H9 (cell line): ENCODE results near the gene TNFRSF6B. TPM values are rescaled to one million over a fixed set of nuclear protein-coding genes. Genes with fewer than 3 reads are reported as not detected.

Experiments used
- DNase-seq: peaks from one replicate; pipeline ENCODE4 v3.0.0-alpha.2; 2017
- H2AFZ ChIP-seq: one replicate; pipeline ENCODE4 v1.6.1; 2013; ENCODE audit warnings: mild to moderate bottlenecking, low read length, control low read depth, moderate library complexity
- H2AK5ac ChIP-seq: 2 replicates; pipeline ENCODE4 v1.6.1; 2013; ENCODE audit warnings: low read length, control low read depth, mixed read lengths; ENCODE audit not compliant: insufficient read length
- H2BK120ac ChIP-seq: one replicate; pipeline ENCODE4 v1.6.1; 2013; ENCODE audit warnings: low read depth, mild to moderate bottlenecking, low read length, control low read depth, inconsistent platforms; ENCODE audit not compliant: poor library complexity, severe bottlenecking
- H2BK12ac ChIP-seq: 2 replicates; pipeline ENCODE4 v1.6.1; 2013; ENCODE audit warnings: low read length, control low read depth, mixed read lengths, low read depth; ENCODE audit not compliant: insufficient read length
- H2BK15ac ChIP-seq: 2 replicates; pipeline ENCODE4 v1.6.1; 2013; ENCODE audit warnings: low read depth, low read length, control low read depth
- H2BK20ac ChIP-seq: one replicate; pipeline ENCODE4 v1.6.1; 2013; ENCODE audit warnings: low read depth, mild to moderate bottlenecking, low read length, control low read depth, inconsistent platforms; ENCODE audit not compliant: poor library complexity, severe bottlenecking
- H2BK5ac ChIP-seq: 2 replicates; pipeline ENCODE4 v1.6.1; 2013; ENCODE audit warnings: low read length, control low read depth, mixed read lengths; ENCODE audit not compliant: insufficient read length
- H3K14ac ChIP-seq: 2 replicates; pipeline ENCODE4 v1.6.1; 2013; ENCODE audit warnings: low read length, control low read depth; ENCODE audit not compliant: insufficient read depth
- H3K18ac ChIP-seq: 2 replicates; pipeline ENCODE4 v1.6.1; 2013; ENCODE audit warnings: low read depth, mild to moderate bottlenecking, mixed read lengths, low read length, control low read depth; ENCODE audit not compliant: insufficient read length
- H3K23ac ChIP-seq: 2 replicates; pipeline ENCODE4 v1.6.1; 2013; ENCODE audit warnings: low read length, control low read depth, mixed read lengths, low read depth; ENCODE audit not compliant: insufficient read length
- H3K23me2 ChIP-seq: 2 replicates; pipeline ENCODE4 v1.6.1; 2013; ENCODE audit warnings: low read depth, mild to moderate bottlenecking, mixed read lengths, low read length, control low read depth; ENCODE audit not compliant: insufficient read length, poor library complexity, severe bottlenecking
- H3K27ac ChIP-seq: 2 replicates; pipeline ENCODE4 v1.5.1; 2013; ENCODE audit warnings: low read length, control low read depth, mixed read lengths, low read depth; ENCODE audit not compliant: insufficient read length
- H3K27me3 ChIP-seq: 2 replicates; pipeline ENCODE4 v1.6.1; 2013; ENCODE audit warnings: low read length, control low read depth, inconsistent platforms; ENCODE audit not compliant: insufficient read depth
- H3K4ac ChIP-seq: 2 replicates; pipeline ENCODE4 v1.6.1; 2013; ENCODE audit warnings: low read depth, mild to moderate bottlenecking, control low read depth, inconsistent platforms, low read length, moderate library complexity
- H3K4me1 ChIP-seq: 2 replicates; pipeline ENCODE4 v1.6.1; 2013; ENCODE audit warnings: low read length, control low read depth, inconsistent platforms; ENCODE audit not compliant: insufficient read depth
- H3K4me2 ChIP-seq: 2 replicates; pipeline ENCODE4 v1.6.1; 2013; ENCODE audit warnings: low read length, control low read depth, mixed read lengths; ENCODE audit not compliant: insufficient read length, insufficient read depth
- H3K56ac ChIP-seq: 2 replicates; pipeline ENCODE4 v1.6.1; 2013; ENCODE audit warnings: low read depth, mild to moderate bottlenecking, mixed read lengths, low read length, control low read depth; ENCODE audit not compliant: insufficient read length
- H3K79me1 ChIP-seq: 2 replicates; pipeline ENCODE4 v1.6.1; 2013; ENCODE audit warnings: low read depth, mild to moderate bottlenecking, moderate library complexity, low read length, control low read depth, inconsistent platforms; ENCODE audit not compliant: insufficient read depth, poor library complexity, severe bottlenecking
- H3K79me2 ChIP-seq: 2 replicates; pipeline ENCODE4 v1.6.1; 2013; ENCODE audit warnings: low read length, control low read depth, inconsistent platforms; ENCODE audit not compliant: insufficient read depth
- H3K9ac ChIP-seq: 2 replicates; pipeline ENCODE4 v1.6.1; 2013; ENCODE audit warnings: low read length, control low read depth, mixed read lengths; ENCODE audit not compliant: insufficient read length; ENCODE audit errors: extremely low read depth
- H3K9me3 ChIP-seq: one replicate; pipeline ENCODE4 v1.6.1; 2013; ENCODE audit warnings: low read depth, low read length, inconsistent platforms; ENCODE audit not compliant: control insufficient read depth
- H3T11ph ChIP-seq: one replicate; pipeline ENCODE4 v1.6.1; 2013; ENCODE audit warnings: mild to moderate bottlenecking, low read length, control low read depth, inconsistent platforms
- H4K20me1 ChIP-seq: one replicate; pipeline ENCODE4 v1.6.1; 2013; ENCODE audit not compliant: control insufficient read depth, insufficient read length, insufficient read depth
- H4K5ac ChIP-seq: 2 replicates; pipeline ENCODE4 v1.6.1; 2013; ENCODE audit warnings: low read depth, mild to moderate bottlenecking, mixed read lengths, low read length, control low read depth; ENCODE audit not compliant: insufficient read length
- H4K8ac ChIP-seq: replicated peaks from 2 replicates; pipeline ENCODE4 v1.6.1; 2013; ENCODE audit warnings: low read length, control low read depth, mixed read lengths, low read depth; ENCODE audit not compliant: insufficient read length
- H4K91ac ChIP-seq: 2 replicates; pipeline ENCODE4 v1.6.1; 2013; ENCODE audit warnings: low read depth, mild to moderate bottlenecking, moderate library complexity, mixed read lengths, low read length, control low read depth; ENCODE audit not compliant: insufficient read length
- H3K27ac Mint-ChIP-seq, 3 experiments: 2 replicates in 2 of 3; 3 replicates in 1 of 3; pipeline ENCODE4 v1.8.0; 2020 to 2021; ENCODE audit warnings: mixed read lengths in 3 of 3, mild to moderate bottlenecking in 1 of 3, moderate library complexity in 1 of 3
- H3K27me3 Mint-ChIP-seq: 2 replicates; pipeline ENCODE4 v1.8.0; 2021; ENCODE audit warnings: low read depth, mild to moderate bottlenecking, moderate library complexity, mixed read lengths
- H3K36me3 Mint-ChIP-seq, 3 experiments: 2 replicates in 2 of 3; 3 replicates in 1 of 3; pipeline ENCODE4 v1.8.0; 2020 to 2021; ENCODE audit warnings: low read depth in 3 of 3, mixed read lengths in 3 of 3; ENCODE audit not compliant: insufficient read depth in 1 of 3
- H3K4me1 Mint-ChIP-seq, 2 experiments: 2 replicates each; pipeline ENCODE4 v1.8.0; 2020; ENCODE audit warnings: mixed read lengths in 2 of 2
- H3K4me3 Mint-ChIP-seq, 2 experiments: 2 replicates in 1 of 2; 3 replicates in 1 of 2; pipeline ENCODE4 v1.8.0; 2020 to 2021; ENCODE audit warnings: mild to moderate bottlenecking in 2 of 2, mixed read lengths in 2 of 2, moderate library complexity in 1 of 2
- H3K9me3 Mint-ChIP-seq, 2 experiments: 2 replicates in 1 of 2; 3 replicates in 1 of 2; pipeline ENCODE4 v1.8.0; 2020; ENCODE audit warnings: mild to moderate bottlenecking in 2 of 2, mixed read lengths in 2 of 2, moderate library complexity in 1 of 2
- CTCF ChIP-seq: fragments of 200-600 bp; sonication (generic); conservative IDR thresholded peaks from 3 replicates; pipeline ENCODE4 v1.8.0; 2021; ENCODE audit warnings: antibody characterized with exemption, mild to moderate bottlenecking
- WGBS: extraction: QIAGEN DNeasy Blood & Tissue Kit; methylation state at CpG from one replicate; pipeline ENCODE4 v1.1.7; 2013; ENCODE audit warnings: missing lambda C conversion rate, low lambda C conversion rate, mixed read lengths; ENCODE audit not compliant: insufficient read length; ENCODE audit errors: extremely low coverage; 5-methylcytosine and 5-hydroxymethylcytosine counted together
- total RNA-seq: library from RNA; stranded (reverse); gene quantifications from 2 replicates; pipeline ENCODE4 v1.2.1, GENCODE V29; 2021

The TNFRSF6B gene
- total RNA-seq, 1 experiment from 2014 or later = not detected

- no peak overlapping the region for H3K27ac Mint-ChIP-seq
- DNase-seq = peak; percentile 83
- Histone ChIP-seq H3K27me3 (no peaks in the 10 kb centered on the region), H2BK15ac (no peak overlapping the region), H4K5ac (no peak overlapping the region), H3K56ac (no peak overlapping the region), H2BK12ac (no peak overlapping the region), H4K91ac (no peak overlapping the region), H3K27ac (no peak overlapping the region), H2BK5ac (no peak overlapping the region), H3K79me1 (no peaks in the 10 kb centered on the region), H3K4me2 (peak overlapping the region; percentile 56), H3K9me3 (no peaks in the 10 kb centered on the region), H3K23ac (no peak overlapping the region), H3K79me2 (no peaks in the 10 kb centered on the region), H4K8ac (no peak overlapping the region), H2AK5ac (no peak overlapping the region), H2AFZ (no peak overlapping the region), H3K23me2 (peaks cover 9% of the 10 kb centered on the region), H3K4me1 (no peaks in the 10 kb centered on the region), H3K18ac (no peak overlapping the region), H2BK20ac (no peak overlapping the region), H2BK120ac (no peak overlapping the region), H3K14ac (0 out of 2 replicates have a peak overlapping the region, but pooled peaks have one; percentile 6), H3T11ph (no peak overlapping the region), H4K20me1 (no peaks in the 10 kb centered on the region), H3K4ac (no peak overlapping the region), H3K9ac (no peak overlapping the region)
- H3K36me3 Mint-ChIP-seq = peaks cover 0 to 18% (median 14%) of the 10 kb centered on the region in 3 experiments; a peak in 5 of 7 replicates
- no peaks in the 10 kb centered on the region; the same call in 1 of the 2 replicates for H3K27me3 Mint-ChIP-seq
- WGBS = no CpG with 5 or more reads among the region's 29 CpGs
- TF ChIP-seq CTCF = no peak
- peak overlapping the region; percentile 65 to 76 for H3K4me3 Mint-ChIP-seq
- no peaks in the 10 kb centered on the region for H3K9me3 Mint-ChIP-seq
- peaks cover 0 to 2% of the 10 kb centered on the region in 2 experiments; a peak in 1 of 4 replicates for H3K4me1 Mint-ChIP-seq
Measured at GRCh38 chr20:63740627-63741353, 44.3 kb downstream of the TNFRSF6B start.
